Forelimb muscle (tissue), 1 donor: ENCODE results near the gene DHDDS. TPM values are rescaled to one million over a fixed set of nuclear protein-coding genes. Genes with fewer than 3 reads are reported as not detected.

Experiments used
- DNase-seq: peaks from one replicate; pipeline ENCODE4 v3.0.0-alpha.2; 2013; ENCODE audit warnings: low read depth
- polyA plus RNA-seq: library from polyadenylated mRNA; unstranded; fragments of 120-200 nt; gene quantifications from one replicate; pipeline ENCODE4 v1.2.1, GENCODE V29; 2013; ENCODE audit not compliant: insufficient read length

Gene DHDDS
- polyA plus RNA-seq, 1 donor, result 19.8 TPM

GRCh38 chr1:26418865-26419349 is 13.2 kb upstream of the DHDDS start:
- no peak for DNase-seq

- DNase-seq, result no peak
Measured at GRCh38 chr1:26419494-26419893, 12.6 kb upstream of the DHDDS start.

DNA sequence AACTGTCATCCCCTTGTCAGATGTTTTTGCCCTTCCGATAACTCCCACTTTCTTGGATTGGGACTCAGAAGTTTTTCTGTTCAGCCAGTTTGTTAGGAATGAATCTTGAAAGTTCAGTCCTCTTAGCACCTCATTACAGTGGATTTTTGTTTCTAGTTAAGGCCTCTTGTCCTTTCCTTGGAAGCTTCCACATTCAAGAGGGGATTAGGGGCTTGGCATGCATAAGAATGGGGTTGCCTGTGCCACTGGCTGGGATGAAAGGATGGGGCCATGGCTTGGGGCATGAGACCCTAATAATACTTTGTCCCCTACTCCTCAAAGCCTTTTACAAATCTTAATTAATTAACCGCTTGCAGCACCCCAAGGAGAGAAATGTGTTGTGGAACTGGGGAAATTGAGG is 2.4 kb upstream of the DHDDS start:
- DNase-seq, result no peak

DNA sequence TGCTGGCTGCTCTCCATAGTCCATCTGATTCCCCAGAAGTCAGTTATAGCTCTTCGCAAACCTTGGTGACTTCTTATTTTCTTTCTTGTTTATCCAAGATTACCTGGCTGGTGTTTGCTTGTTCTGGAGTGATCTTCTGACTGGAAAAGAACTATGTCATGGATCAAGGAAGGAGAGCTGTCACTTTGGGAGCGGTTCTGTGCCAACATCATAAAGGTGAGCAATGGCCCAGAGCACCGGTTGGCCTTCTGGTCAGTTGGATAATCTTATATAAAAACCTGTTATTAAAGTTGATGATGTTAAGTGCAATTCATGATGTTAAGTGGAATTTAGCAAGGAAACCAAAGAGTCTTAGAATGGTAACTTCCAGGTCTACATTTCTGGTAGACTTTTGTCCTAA is 672 bp downstream of the DHDDS start:
- no peak for DNase-seq

DNA sequence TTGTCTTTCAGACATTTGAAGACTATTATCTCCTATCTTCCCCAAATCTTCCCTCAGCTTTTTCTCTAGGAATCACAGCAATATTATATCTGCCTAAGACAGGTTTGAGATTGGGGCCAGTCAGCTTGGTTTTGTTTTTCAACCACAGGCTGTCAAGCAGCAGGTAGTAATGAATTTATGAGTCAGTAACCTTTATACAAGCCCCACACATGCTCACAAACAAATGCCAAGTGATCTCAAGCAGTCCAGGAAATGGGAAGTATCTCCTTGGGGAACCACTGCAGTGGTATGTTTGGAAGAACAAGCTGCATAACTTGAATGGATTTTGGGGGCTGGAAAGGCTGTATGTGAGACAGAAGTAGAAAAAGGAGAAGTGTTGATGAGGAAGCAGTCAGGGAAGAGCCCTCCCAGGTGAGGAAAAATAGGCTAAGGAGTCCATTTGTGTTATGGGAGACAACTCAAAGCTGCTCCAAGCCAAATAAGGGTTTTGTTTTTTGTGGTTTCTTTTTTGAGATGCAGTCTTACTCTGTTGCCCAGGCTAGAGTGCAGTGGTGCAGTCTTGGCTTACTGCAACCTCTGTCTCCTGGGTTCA is 2.1 kb downstream of the DHDDS start:
- no peak for DNase-seq

DNA sequence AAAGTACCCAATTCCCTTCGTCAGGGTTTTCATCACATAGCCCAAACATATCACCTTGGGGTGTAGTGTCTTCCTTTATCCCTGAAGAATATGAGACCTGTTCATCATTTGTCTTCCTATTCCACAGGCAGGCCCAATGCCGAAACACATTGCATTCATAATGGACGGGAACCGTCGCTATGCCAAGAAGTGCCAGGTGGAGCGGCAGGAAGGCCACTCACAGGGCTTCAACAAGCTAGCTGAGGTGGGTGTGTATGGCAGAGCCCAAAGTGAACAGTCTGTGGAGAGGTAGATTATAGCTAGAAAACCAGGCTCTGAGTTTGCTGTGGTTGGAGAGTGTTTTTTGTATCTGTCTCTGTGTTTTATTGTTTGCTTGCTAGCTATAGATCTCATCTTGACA is 5.9 kb downstream of the DHDDS start:
- DNase-seq, result no peak

DNA sequence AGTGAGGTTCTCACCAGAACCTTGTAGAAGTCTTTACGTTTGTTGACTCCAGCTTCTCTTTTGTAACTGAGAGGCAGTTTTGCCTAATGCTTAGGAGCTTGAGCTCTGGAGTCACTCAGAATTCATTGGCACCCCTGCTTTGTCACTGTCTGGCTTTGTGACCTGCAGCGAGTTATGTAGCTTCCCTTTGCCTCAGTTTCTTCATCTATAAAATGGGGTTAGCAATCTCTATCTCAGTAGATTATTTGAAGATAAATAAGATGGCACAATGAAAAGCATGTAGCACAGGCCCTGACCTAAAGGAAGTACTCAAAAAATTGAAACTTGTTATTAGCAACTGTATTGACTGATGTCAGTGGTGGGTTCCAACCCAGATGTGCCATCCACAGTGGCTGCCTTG is 8.1 kb downstream of the DHDDS start:
- no peak for DNase-seq

DNA sequence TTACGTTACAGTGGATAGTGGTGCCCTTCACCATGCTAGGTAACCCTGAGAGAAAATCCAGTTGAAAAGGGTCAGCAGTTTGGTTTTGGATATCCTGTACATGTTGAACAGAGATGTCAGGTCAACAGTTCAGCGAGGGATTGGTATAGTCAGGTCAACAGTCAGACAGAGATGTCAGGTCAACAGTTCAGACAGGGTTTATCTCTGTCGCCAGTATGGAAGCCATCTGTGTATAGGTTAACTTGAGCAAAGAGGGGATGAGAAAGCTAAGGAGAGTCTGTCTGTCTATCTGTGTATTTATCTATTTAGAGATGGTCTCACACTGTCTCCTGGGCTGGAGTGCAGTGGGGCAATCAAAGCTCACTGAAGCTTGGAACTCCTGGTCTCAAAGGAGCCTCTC is 17.7 kb downstream of the DHDDS start:
- no peak for DNase-seq

- DNase-seq, result no peak
Measured at GRCh38 chr1:26450908-26451307, 18.8 kb downstream of the DHDDS start.

DNA sequence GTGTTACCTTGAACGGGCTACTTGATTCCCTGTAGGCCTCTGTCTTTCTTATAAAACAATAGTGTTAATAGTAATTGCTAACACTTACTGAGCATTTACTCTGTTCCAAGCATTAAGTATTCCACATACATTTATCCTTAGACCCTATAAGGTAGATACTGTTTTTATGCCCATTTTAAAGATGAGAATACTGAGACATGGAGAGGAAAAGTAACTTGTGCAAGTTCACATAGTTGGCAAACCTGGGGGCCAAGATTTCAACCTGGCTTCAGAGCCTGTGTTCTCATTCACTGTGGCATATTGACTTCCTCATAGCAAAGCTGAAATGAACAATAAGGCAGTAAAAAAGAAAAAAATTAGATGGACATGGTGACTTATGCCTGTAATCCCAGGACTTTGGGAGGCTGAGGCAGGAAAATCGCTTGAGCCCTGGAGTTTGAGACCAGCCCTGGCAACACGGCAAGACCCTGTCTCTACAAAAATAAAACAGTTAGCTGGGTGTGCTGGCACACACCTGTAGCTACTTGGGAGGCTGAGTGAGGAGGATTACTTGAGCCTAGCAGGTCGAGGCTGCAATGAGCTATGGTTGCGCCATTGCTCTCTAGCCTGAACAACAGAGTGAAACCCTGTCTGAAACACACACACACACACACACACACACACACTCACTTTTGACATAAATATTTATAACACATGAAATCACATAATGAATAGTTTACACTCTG is 20.5 kb downstream of the DHDDS start:
- no peak for DNase-seq

- no peak for DNase-seq
Measured at GRCh38 chr1:26459148-26459547, 27.0 kb downstream of the DHDDS start.

DNA sequence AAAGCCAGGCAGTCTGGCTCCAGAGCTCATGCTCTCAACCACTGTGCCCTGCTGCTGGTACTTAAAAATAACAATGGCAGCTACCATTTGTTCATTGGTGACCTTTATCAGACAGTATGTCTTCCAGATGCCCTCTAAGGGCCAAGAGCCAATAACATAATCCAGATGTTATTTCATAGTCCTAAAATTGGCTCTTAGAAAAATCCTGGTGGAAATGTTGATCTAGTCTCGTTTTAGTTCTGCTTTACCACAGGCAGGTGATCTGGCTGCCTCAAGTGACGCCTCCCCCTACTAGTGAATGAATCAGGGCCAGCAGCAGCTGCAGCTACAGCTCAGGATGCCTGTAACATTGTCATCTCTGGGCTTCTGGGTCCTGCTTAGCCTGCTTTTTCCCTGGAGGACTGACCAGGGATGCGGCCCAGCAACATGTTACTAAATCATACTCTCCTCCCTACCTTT is 27.5 kb downstream of the DHDDS start:
- DNase-seq, result no peak

DNA sequence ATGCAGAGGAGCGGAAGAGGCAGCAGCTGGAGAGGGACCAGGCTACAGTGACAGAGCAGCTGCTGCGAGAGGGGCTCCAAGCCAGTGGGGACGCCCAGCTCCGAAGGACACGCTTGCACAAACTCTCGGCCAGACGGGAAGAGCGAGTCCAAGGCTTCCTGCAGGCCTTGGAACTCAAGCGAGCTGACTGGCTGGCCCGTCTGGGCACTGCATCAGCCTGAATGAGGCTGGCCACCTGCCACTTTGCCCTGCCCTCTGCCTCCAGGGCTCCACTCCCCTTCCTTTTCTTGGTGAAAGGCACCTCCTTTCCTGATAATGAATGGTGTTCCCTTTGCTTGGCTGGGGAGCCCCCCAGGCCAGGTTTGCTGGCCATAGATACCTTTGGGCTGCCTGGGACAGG is 36.8 kb downstream of the DHDDS start:
- DNase-seq, result no peak

DNA sequence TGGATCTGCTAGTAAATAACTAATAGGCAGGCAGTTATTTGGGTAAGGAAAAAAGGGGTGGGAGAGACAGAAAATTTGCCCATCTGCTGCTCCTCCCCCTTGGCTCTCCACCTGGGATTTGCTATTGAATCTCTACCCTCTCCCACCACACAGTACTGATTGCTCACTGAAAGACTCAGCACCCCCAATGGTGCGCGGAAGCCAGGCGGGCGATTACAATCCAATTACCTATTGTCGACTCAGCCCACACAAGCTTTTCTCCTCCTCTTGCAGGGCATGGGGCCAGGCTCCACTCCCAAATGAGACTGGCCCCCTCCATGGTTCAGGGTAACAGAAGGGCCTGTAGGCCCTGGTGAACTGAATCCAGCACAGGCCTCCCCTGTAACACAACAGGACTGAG is 37.4 kb downstream of the DHDDS start:
- no peak for DNase-seq

DNA sequence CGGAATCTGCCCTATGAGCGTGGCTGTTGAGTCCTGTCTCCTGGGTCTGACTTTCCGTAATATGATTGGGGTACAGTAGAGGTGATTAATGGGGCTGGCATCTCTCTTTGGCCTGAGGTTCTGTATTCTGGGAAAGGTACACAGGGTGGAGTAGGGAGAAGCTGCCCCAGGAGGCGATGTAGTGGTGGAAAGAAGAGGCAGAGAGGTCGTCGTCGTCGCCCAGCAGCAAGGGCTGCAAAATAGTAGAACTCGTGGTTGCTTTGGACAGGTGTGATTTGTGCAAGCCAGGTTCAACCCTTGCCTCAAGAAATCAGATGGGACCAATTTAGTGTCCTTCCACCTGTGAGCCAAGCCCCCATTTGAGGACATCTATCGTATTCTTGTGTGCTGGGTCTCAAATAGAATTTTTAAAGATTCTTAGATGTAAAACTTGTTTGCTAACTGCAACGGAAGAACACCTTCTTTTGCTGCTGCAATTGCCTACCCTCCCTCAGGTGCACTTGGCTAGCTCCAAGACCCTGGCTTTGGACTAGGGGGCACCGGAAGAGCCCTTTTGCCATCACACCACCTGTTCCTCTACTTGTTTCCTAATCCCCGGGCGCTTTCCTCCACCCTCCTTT is 38.9 kb downstream of the DHDDS start:
- no peak for DNase-seq

- no peak for DNase-seq
Measured at GRCh38 chr1:26471498-26472319, 39.6 kb downstream of the DHDDS start.

DNA sequence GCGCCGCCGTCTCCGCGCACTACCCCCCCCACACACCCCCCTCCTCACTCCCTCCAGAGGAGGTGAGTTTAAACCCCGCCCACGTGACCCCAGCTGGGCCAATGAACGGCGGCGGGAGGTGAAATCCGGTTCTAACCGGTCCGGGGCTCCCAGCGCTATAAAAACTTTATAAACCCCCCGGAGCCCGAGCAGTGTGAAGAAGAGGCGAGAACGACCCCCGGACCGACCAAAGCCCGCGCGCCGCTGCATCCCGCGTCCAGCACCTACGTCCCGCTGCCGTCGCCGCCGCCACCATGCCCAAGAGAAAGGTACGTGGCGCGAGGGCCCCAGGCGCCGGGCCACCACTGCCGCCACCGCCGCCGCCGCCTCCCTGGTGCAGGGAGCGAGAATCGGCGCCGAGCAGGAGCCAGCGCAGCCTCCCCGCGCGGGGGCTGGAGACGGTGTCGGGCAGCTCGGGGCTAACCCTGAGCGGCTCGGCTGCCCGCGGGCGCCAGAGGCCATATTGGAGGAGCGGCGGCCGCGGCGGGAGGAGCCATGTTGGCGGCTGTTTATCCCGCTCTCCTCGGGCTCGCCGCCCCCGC is 40.3 kb downstream of the DHDDS start, which contains the start of gene HMGN2:
HMGN2 (plus strand) TSS at position 121 of the 581 bp plus-strand sequence; CDS start at position 294, 173 bp downstream.
- DNase-seq, result peak; percentile 72

- DNase-seq, result peak; percentile 75
Measured at GRCh38 chr1:26472901-26473845, 41.1 kb downstream of the DHDDS start.

- no peak for DNase-seq
Measured at GRCh38 chr1:26474818-26475217, 42.7 kb downstream of the DHDDS start.

DNA sequence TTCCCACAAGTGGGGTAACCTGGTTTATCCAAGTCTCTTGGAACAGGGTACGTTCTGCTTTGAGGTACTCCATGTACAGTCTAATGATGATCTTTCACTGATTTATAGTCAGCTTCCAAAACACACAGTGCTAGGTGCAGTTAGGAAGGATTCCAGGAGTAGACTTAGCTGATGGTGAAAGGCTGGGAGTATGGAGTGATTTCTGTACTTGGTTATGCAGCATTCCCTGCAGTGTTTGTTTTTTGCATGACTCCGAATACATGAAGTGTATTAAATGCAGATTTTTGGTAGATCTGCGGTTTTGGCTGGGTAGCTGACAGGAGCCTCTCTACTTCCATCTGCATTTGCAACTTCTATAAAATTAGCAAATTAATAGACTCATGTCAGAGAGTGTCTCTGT is 43.9 kb downstream of the DHDDS start:
- no peak for DNase-seq
